ENCODE data around the gene TBX5.

TBX5 gene

GRCh38 chr12:114396869-114397719 lies 8.8 kb downstream of the TBX5 start:
- TF ChIP-seq CTCF (conservative IDR thresholded peaks at IDR 0.05; ENCODE audit: control insufficient read depth, insufficient read depth, low read depth, low read length): no peak
- H3K4me3 ChIP-seq (ENCODE audit: control insufficient read depth, low read depth, low read length): no peak overlapping the region
- DNase-seq (ENCODE audit: low read depth): no peak

- no peak for DNase-seq (ENCODE audit: low read depth)
- no peak for TF ChIP-seq CTCF (conservative IDR thresholded peaks at IDR 0.05; ENCODE audit: control insufficient read depth, insufficient read depth, low read depth, low read length)
- no peak overlapping the region for H3K4me3 ChIP-seq (ENCODE audit: control insufficient read depth, low read depth, low read length)
These were observed 9.6 kb downstream of the TBX5 start for GRCh38 chr12:114396153-114396868.

- no peak for TF ChIP-seq CTCF (conservative IDR thresholded peaks at IDR 0.05; ENCODE audit: control insufficient read depth, insufficient read depth, low read depth, low read length)
- DNase-seq (ENCODE audit: low read depth): peak; percentile 67
- no peak overlapping the region for H3K4me3 ChIP-seq (ENCODE audit: control insufficient read depth, low read depth, low read length)
These were observed 10.2 kb downstream of the TBX5 start for GRCh38 chr12:114395755-114396152.

GRCh38 chr12:114395233-114395632 lies 10.7 kb downstream of the TBX5 start:
- no peak overlapping the region for H3K4me3 ChIP-seq (ENCODE audit: control insufficient read depth, low read depth, low read length)
- TF ChIP-seq CTCF (conservative IDR thresholded peaks at IDR 0.05; ENCODE audit: control insufficient read depth, insufficient read depth, low read depth, low read length): no peak
- DNase-seq (ENCODE audit: low read depth): no peak

- DNase-seq (ENCODE audit: low read depth): no peak
- no peak for TF ChIP-seq CTCF (conservative IDR thresholded peaks at IDR 0.05; ENCODE audit: control insufficient read depth, insufficient read depth, low read depth, low read length)
- no peak overlapping the region for H3K4me3 ChIP-seq (ENCODE audit: control insufficient read depth, low read depth, low read length)
These were observed 12.4 kb downstream of the TBX5 start for GRCh38 chr12:114393569-114393968.

GRCh38 chr12:114392909-114393308 lies 13.0 kb downstream of the TBX5 start:
- H3K4me3 ChIP-seq (ENCODE audit: control insufficient read depth, low read depth, low read length): no peak overlapping the region
- no peak for TF ChIP-seq CTCF (conservative IDR thresholded peaks at IDR 0.05; ENCODE audit: control insufficient read depth, insufficient read depth, low read depth, low read length)
- no peak for DNase-seq (ENCODE audit: low read depth)
